NB4 (cell line): Measurements from ENCODE around the gene NIT2.

Source experiments
- CTCF ChIP-seq: IDR thresholded peaks from one replicate; pipeline ENCODE4 v1.5.1; 2012; ENCODE audit warnings: low read depth, low read length
- MAX ChIP-seq: IDR thresholded peaks from 2 replicates; pipeline ENCODE4 v1.6.1; 2011; ENCODE audit warnings: low read depth, low read length
- POLR2A ChIP-seq: IDR thresholded peaks from 2 replicates; pipeline ENCODE4 v1.6.1; 2011; ENCODE audit warnings: mild to moderate bottlenecking; ENCODE audit not compliant: insufficient read length; ENCODE audit errors: extremely low read depth

GRCh38 chr3:100407164-100407563 lies 72.6 kb downstream of the NIT2 start:
- TF ChIP-seq CTCF (no peak), POLR2A (no peak), MAX (no peak)
